OCI-LY7 (cell line): Measurements from ENCODE around the gene PEPD. TPM values are rescaled to one million over a fixed set of nuclear protein-coding genes. Genes with fewer than 3 reads are reported as not detected.

Experiments
- BruUV-seq: library from RNA; stranded (reverse); fragments of 400-500 nt; replicated peaks from 2 replicates; lab custom pipeline; 2021; lab: Mats Ljungman, UMichigan
- CTCF ChIA-PET: fragments of 300-600 bp; sonication (Branson Sonifier 250); formaldehyde crosslinking; loops from one replicate; lab custom pipeline; 2022; ENCODE audit warnings: antibody characterized with exemption; ENCODE audit not compliant: unreplicated experiment; lab: Charles Lee
- POLR2A ChIA-PET: fragments of 300-600 bp; sonication (Branson Sonifier 250); formaldehyde crosslinking; loops from one replicate; lab custom pipeline; 2022; ENCODE audit warnings: antibody characterized with exemption; lab: Charles Lee
- DNase-seq: peaks from one replicate; pipeline ENCODE4 v3.0.0-alpha.2; 2015; ENCODE audit warnings: low spot score
- H2AFZ ChIP-seq: fragments of 200-600 bp; sonication (generic), shearing (Covaris generic); 2 replicates; pipeline ENCODE4 v1.6.1; 2014; ENCODE audit warnings: mild to moderate bottlenecking, antibody characterized with exemption, low read length, moderate library complexity
- H3K27ac ChIP-seq: fragments of 200-600 bp; sonication (generic); 2 replicates; pipeline ENCODE4 v1.5.1; 2014; ENCODE audit warnings: mixed run types, low read depth, mild to moderate bottlenecking, moderate library complexity, low read length, inconsistent platforms; ENCODE audit not compliant: poor library complexity, severe bottlenecking
- H3K36me3 ChIP-seq: fragments of 200-600 bp; sonication (generic); 2 replicates; pipeline ENCODE4 v1.6.1; 2014; ENCODE audit warnings: mild to moderate bottlenecking, antibody characterized with exemption, low read length, moderate library complexity, mixed read lengths; ENCODE audit not compliant: insufficient read depth
- H3K4me1 ChIP-seq: fragments of 200-600 bp; sonication (generic); 2 replicates; pipeline ENCODE4 v1.5.1; 2014; ENCODE audit warnings: mild to moderate bottlenecking, low read length; ENCODE audit not compliant: insufficient read depth, poor library complexity, severe bottlenecking
- H3K4me2 ChIP-seq: fragments of 200-600 bp; sonication (generic); 2 replicates; pipeline ENCODE4 v1.6.1; 2014; ENCODE audit warnings: mild to moderate bottlenecking, low read length
- H3K4me3 ChIP-seq: fragments of 200-600 bp; sonication (generic); 2 replicates; pipeline ENCODE4 v1.5.1; 2014; ENCODE audit warnings: mild to moderate bottlenecking, low read depth, low read length; ENCODE audit not compliant: poor library complexity, severe bottlenecking
- H3K79me2 ChIP-seq: fragments of 200-600 bp; sonication (generic); 2 replicates; pipeline ENCODE4 v1.6.1; 2016; ENCODE audit warnings: low read depth, mild to moderate bottlenecking, low read length, moderate library complexity, mixed read lengths; ENCODE audit not compliant: insufficient read depth
- H3K9me2 ChIP-seq: fragments of 200-600 bp; sonication (generic); 2 replicates; pipeline ENCODE4 v1.6.1; 2016; ENCODE audit warnings: mild to moderate bottlenecking, low read length, mixed read lengths; ENCODE audit not compliant: insufficient read depth
- H3K9me3 ChIP-seq: fragments of 200-600 bp; sonication (generic); 2 replicates; pipeline ENCODE4 v1.6.1; 2014; ENCODE audit warnings: mild to moderate bottlenecking, mixed run types, low read length, mixed read lengths
- H4K20me1 ChIP-seq: fragments of 200-600 bp; sonication (generic); 2 replicates; pipeline ENCODE4 v1.6.1; 2014; ENCODE audit warnings: mild to moderate bottlenecking, antibody characterized with exemption, low read length, moderate library complexity, mixed read lengths; ENCODE audit not compliant: insufficient read depth
- CTCF ChIP-seq: fragments of 200-600 bp; sonication (generic); conservative IDR thresholded peaks from 2 replicates; pipeline ENCODE4 v1.5.1; 2014; ENCODE audit warnings: mild to moderate bottlenecking, antibody characterized with exemption, low read length, moderate library complexity, mixed read lengths
- EZH2phosphoT487 ChIP-seq: fragments of 200-600 bp; sonication (generic); IDR thresholded peaks from 2 replicates; pipeline ENCODE4 v1.6.1; 2018; ENCODE audit warnings: low read depth, borderline replicate concordance, mild to moderate bottlenecking, mixed run types, antibody characterized with exemption, low read length, moderate library complexity, mixed read lengths
- intact Hi-C: fragments of 100-400 bp; cut with micrococcal nuclease; formaldehyde crosslinking; loops from one replicate; pipeline ENCODE4 v1.10.0; 2022; ENCODE audit not compliant: unreplicated experiment
- total RNA-seq, 2 experiments: library from RNA; depleted of rRNA in 1 of 2; stranded (reverse); fragments of >200 nt in 1 of 2; shearing (Covaris generic) in 1 of 2; gene quantifications; 2 replicates each; pipeline ENCODE4 v1.2.3, GENCODE V29; 2014 to 2022

The PEPD gene
- total RNA-seq, 2 experiments from 2014 or later: 24.4 to 29.7 TPM

- H3K36me3 ChIP-seq: no peaks in the 10 kb centered on the region
- BruUV-seq: no TSS peak
- no peaks in the 10 kb centered on the region for H3K9me3 ChIP-seq
- DNase-seq: no peak
- H3K4me3 ChIP-seq: no peak overlapping the region
- H3K4me1 ChIP-seq: no peaks in the 10 kb centered on the region
- no peak overlapping the region for H3K27ac ChIP-seq
- POLR2A ChIA-PET: no interaction called here
- intact Hi-C loops: no loop called here
- H2AFZ ChIP-seq: no peak overlapping the region
- no peak for TF ChIP-seq EZH2phosphoT487
- TF ChIP-seq CTCF: no peak
- no peaks in the 10 kb centered on the region for H3K79me2 ChIP-seq
- no peaks in the 10 kb centered on the region for H4K20me1 ChIP-seq
- CTCF ChIA-PET: no interaction called here
- no peaks in the 10 kb centered on the region for H3K9me2 ChIP-seq
- H3K4me2 ChIP-seq: no peak overlapping the region
These were observed 86.5 kb downstream of the PEPD start for GRCh38 chr19:33434886-33435705.

- Histone ChIP-seq H3K9me2 (no peaks in the 10 kb centered on the region), H4K20me1 (no peaks in the 10 kb centered on the region), H3K36me3 (no peaks in the 10 kb centered on the region), H3K4me1 (no peaks in the 10 kb centered on the region), H3K4me2 (no peak overlapping the region), H2AFZ (no peak overlapping the region), H3K79me2 (no peaks in the 10 kb centered on the region), H3K9me3 (no peaks in the 10 kb centered on the region), H3K27ac (no peak overlapping the region), H3K4me3 (no peak overlapping the region)
- no peak for TF ChIP-seq CTCF
- TF ChIP-seq EZH2phosphoT487: no peak
- intact Hi-C loops: no loop called here
- no peak for DNase-seq
- CTCF ChIA-PET: no interaction called here
- POLR2A ChIA-PET: no interaction called here
- BruUV-seq: no TSS peak
These were observed 87.3 kb downstream of the PEPD start for GRCh38 chr19:33434069-33434885.
